Panc1 (cell line): ENCODE data around the gene EYA2. TPM values are rescaled to one million over a fixed set of nuclear protein-coding genes. Genes with fewer than 3 reads are reported as not detected.

ENCODE experiments used
- ATAC-seq: fragments of 200-7000 bp; cut with Tn5 transposase; 2 replicates; pipeline ENCODE4 v1.9.1; 2020; ENCODE audit warnings: mild to moderate bottlenecking, moderate library complexity
- BruUV-seq: library from RNA; stranded (reverse); fragments of 400-500 nt; replicated peaks from 2 replicates; lab custom pipeline; 2021; lab: Mats Ljungman, UMichigan
- CTCF ChIA-PET: fragments of 300-600 bp; sonication (Branson Sonifier 250); formaldehyde crosslinking; loops from one replicate; lab custom pipeline; 2022; ENCODE audit warnings: antibody characterized with exemption; lab: Charles Lee
- POLR2A ChIA-PET: fragments of 300-600 bp; sonication (Branson Sonifier 250); formaldehyde crosslinking; loops from one replicate; lab custom pipeline; 2022; ENCODE audit warnings: antibody characterized with exemption; lab: Charles Lee
- DNase-seq: peaks from one replicate; pipeline ENCODE4 v3.0.0-alpha.2; 2010; ENCODE audit warnings: low read depth, low spot score
- H3K27ac ChIP-seq: 2 replicates; pipeline ENCODE4 v1.5.1; 2011; ENCODE audit warnings: mild to moderate bottlenecking, low read length, inconsistent platforms
- H3K27me3 ChIP-seq: fragments of 200-500 bp; sonication (Bioruptor generic); 2 replicates; pipeline ENCODE4 v1.6.0; 2014; ENCODE audit warnings: low read length, inconsistent platforms; ENCODE audit not compliant: control insufficient read depth, insufficient read depth
- H3K36me3 ChIP-seq: fragments of 200-500 bp; sonication (Bioruptor generic); 2 replicates; pipeline ENCODE4 v1.5.1; 2014; ENCODE audit warnings: inconsistent platforms, mild to moderate bottlenecking, low read length, moderate library complexity; ENCODE audit not compliant: control insufficient read depth, insufficient read depth
- H3K4me1 ChIP-seq: 2 replicates; pipeline ENCODE4 v1.5.1; 2011; ENCODE audit warnings: inconsistent platforms, mild to moderate bottlenecking, low read length, moderate library complexity; ENCODE audit not compliant: control insufficient read depth, insufficient read depth
- H3K4me3 ChIP-seq, 2 experiments: 2 replicates each; pipeline ENCODE4 v1.5.1; 2011 to 2012; ENCODE audit warnings: low read depth in 2 of 2, low read length in 2 of 2, mild to moderate bottlenecking in 2 of 2, inconsistent platforms in 1 of 2, moderate library complexity in 1 of 2
- H3K9me3 ChIP-seq: fragments of 200-500 bp; sonication (Bioruptor generic); 2 replicates; pipeline ENCODE4 v1.5.1; 2014; ENCODE audit warnings: low read depth, mild to moderate bottlenecking, inconsistent platforms, low read length, moderate library complexity; ENCODE audit not compliant: control insufficient read depth, insufficient read depth
- POLR2AphosphoS5 ChIP-seq: IDR thresholded peaks from 2 replicates; pipeline ENCODE4 v1.6.1; 2012; ENCODE audit warnings: mild to moderate bottlenecking, low read depth, low read length, moderate library complexity
- SIN3A ChIP-seq: IDR thresholded peaks from 2 replicates; pipeline ENCODE4 v1.6.1; 2012; ENCODE audit warnings: low read depth, mild to moderate bottlenecking, low read length, moderate library complexity, borderline replicate concordance; ENCODE audit not compliant: insufficient read depth
- TCF7L2 ChIP-seq: IDR thresholded peaks from 2 replicates; pipeline ENCODE4 v1.6.1; 2011; ENCODE audit warnings: mild to moderate bottlenecking, low read depth, low read length, inconsistent platforms
- in situ Hi-C: cut with HindIII; loops from 2 replicates; pipeline ENCODE4 v1.10.0; 2016; ENCODE audit warnings: low sequenced_read_pairs, low pct_unique_long_range_greater_than_20kb
- intact Hi-C: fragments of 100-400 bp; cut with micrococcal nuclease; formaldehyde crosslinking; loops from one replicate; pipeline ENCODE4 v1.10.0; 2022; ENCODE audit not compliant: unreplicated experiment
- total RNA-seq: library from RNA; stranded (reverse); gene quantifications from one replicate; pipeline ENCODE4 v1.2.1, GENCODE V29; 2021; ENCODE audit not compliant: unreplicated experiment
- TF ChIP-seq, protein P1 (sequence below): fragments of 450-650 bp; IDR thresholded peaks from 2 replicates; pipeline ENCODE4 v1.5.1; 2017; ENCODE audit warnings: mild to moderate bottlenecking
- TF ChIP-seq, protein P2 (sequence below), 2 experiments: IDR thresholded peaks; 2 replicates each; pipeline ENCODE4 v1.6.1; 2011 to 2012; ENCODE audit warnings: low read depth in 2 of 2, control low read depth in 1 of 2, low read length in 1 of 2, mild to moderate bottlenecking in 1 of 2, moderate library complexity in 1 of 2; ENCODE audit not compliant: insufficient read depth in 1 of 2

The EYA2 gene
- total RNA-seq, 1 experiment from 2014 or later = 1.9 TPM

DNA sequence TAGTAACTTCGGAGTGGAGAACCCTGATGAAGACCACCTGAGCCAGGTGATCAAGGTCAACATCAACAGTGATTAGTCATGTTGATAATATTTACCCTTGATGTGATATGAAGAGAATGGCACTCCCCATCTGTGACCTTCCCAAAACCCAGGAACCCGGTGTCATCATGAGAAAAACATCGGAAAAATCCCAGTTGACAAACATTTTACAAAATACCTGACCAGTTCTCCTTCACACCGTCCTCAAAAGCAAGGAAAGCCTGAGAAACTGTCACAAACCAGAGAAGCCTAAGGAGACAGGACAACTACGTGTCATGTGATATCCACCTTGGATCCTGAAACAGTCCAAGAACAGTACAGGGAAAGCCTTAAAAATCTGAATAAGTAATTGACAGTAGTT lies 264.5 kb downstream of the EYA2 start:
- Histone ChIP-seq H3K36me3 (no peaks in the 10 kb centered on the region), H3K9me3 (no peaks in the 10 kb centered on the region), H3K4me1 (no peaks in the 10 kb centered on the region), H3K4me3 (no peak overlapping the region), H3K27ac (no peak overlapping the region), H3K27me3 (no peaks in the 10 kb centered on the region)
- DNase-seq (no peak), ATAC-seq (no peak)
- POLR2A ChIA-PET = no interaction called here
- TF ChIP-seq TCF7L2 (no peak), SIN3A (no peak), POLR2AphosphoS5 (no peak)
- TF ChIP-seq, protein P1, sequence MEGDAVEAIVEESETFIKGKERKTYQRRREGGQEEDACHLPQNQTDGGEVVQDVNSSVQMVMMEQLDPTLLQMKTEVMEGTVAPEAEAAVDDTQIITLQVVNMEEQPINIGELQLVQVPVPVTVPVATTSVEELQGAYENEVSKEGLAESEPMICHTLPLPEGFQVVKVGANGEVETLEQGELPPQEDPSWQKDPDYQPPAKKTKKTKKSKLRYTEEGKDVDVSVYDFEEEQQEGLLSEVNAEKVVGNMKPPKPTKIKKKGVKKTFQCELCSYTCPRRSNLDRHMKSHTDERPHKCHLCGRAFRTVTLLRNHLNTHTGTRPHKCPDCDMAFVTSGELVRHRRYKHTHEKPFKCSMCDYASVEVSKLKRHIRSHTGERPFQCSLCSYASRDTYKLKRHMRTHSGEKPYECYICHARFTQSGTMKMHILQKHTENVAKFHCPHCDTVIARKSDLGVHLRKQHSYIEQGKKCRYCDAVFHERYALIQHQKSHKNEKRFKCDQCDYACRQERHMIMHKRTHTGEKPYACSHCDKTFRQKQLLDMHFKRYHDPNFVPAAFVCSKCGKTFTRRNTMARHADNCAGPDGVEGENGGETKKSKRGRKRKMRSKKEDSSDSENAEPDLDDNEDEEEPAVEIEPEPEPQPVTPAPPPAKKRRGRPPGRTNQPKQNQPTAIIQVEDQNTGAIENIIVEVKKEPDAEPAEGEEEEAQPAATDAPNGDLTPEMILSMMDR = no peak
- TF ChIP-seq, protein P2, sequence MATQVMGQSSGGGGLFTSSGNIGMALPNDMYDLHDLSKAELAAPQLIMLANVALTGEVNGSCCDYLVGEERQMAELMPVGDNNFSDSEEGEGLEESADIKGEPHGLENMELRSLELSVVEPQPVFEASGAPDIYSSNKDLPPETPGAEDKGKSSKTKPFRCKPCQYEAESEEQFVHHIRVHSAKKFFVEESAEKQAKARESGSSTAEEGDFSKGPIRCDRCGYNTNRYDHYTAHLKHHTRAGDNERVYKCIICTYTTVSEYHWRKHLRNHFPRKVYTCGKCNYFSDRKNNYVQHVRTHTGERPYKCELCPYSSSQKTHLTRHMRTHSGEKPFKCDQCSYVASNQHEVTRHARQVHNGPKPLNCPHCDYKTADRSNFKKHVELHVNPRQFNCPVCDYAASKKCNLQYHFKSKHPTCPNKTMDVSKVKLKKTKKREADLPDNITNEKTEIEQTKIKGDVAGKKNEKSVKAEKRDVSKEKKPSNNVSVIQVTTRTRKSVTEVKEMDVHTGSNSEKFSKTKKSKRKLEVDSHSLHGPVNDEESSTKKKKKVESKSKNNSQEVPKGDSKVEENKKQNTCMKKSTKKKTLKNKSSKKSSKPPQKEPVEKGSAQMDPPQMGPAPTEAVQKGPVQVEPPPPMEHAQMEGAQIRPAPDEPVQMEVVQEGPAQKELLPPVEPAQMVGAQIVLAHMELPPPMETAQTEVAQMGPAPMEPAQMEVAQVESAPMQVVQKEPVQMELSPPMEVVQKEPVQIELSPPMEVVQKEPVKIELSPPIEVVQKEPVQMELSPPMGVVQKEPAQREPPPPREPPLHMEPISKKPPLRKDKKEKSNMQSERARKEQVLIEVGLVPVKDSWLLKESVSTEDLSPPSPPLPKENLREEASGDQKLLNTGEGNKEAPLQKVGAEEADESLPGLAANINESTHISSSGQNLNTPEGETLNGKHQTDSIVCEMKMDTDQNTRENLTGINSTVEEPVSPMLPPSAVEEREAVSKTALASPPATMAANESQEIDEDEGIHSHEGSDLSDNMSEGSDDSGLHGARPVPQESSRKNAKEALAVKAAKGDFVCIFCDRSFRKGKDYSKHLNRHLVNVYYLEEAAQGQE (IDR thresholded peaks at IDR 0.05; ENCODE audit: insufficient read depth in 1 of 2, low read depth in 2 of 2, low read length in 1 of 2) = no peak
- CTCF ChIA-PET = no interaction called here
- in situ Hi-C loops = no loop called here
- BruUV-seq = no TSS peak
- intact Hi-C loops = no loop called here

DNA sequence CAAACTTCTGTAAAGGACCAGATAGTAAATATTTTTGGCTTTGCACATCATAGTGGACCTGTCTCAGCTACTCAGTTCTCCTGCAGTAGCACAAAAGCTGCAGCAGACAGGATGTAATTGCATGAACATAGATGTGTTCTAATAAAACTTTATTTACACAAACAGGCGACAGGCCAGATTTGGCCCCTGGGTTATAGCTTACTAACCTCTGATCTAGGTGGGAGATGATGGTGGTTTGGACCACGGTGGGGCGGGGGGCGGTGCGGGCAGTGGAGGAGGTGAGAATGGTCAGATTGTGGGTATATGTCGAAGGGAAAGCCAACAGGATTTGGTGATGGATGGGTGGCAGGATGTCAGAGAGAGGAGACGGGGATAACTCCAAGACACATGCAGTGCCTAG lies 265.6 kb downstream of the EYA2 start:
- no peak for TF ChIP-seq POLR2AphosphoS5
- TF ChIP-seq, protein P2 (IDR thresholded peaks at IDR 0.05; ENCODE audit: insufficient read depth in 1 of 2, low read depth in 2 of 2, low read length in 1 of 2) = no peak
- TF ChIP-seq TCF7L2 = no peak
- TF ChIP-seq, protein P1 = no peak
- TF ChIP-seq SIN3A = no peak
- CTCF ChIA-PET = no interaction called here
- H3K4me3 ChIP-seq = no peak overlapping the region
- DNase-seq (no peak), ATAC-seq (no peak)
- H3K27me3 ChIP-seq = no peaks in the 10 kb centered on the region
- H3K9me3 ChIP-seq = no peaks in the 10 kb centered on the region
- no TSS peak for BruUV-seq
- no peaks in the 10 kb centered on the region for H3K36me3 ChIP-seq
- no peaks in the 10 kb centered on the region for H3K4me1 ChIP-seq
- intact Hi-C loops (no loop called here), in situ Hi-C loops (no loop called here)
- POLR2A ChIA-PET = no interaction called here
- H3K27ac ChIP-seq = no peak overlapping the region
